HepG2 (cell line): ENCODE measurements around the gene MIER2. TPM values are rescaled to one million over a fixed set of nuclear protein-coding genes. Genes with fewer than 3 reads are reported as not detected.

ENCODE experiments used
- ATAC-seq: fragments of 200-7000 bp; cut with Tn5 transposase; 3 replicates; pipeline ENCODE4 v1.9.1; 2020; ENCODE audit warnings: mild to moderate bottlenecking, moderate library complexity
- BruUV-seq: library from RNA; stranded (reverse); fragments of 400-500 nt; replicated peaks from 2 replicates; lab custom pipeline; 2021; lab: Mats Ljungman, UMichigan
- CTCF ChIA-PET: fragments of 300-600 bp; formaldehyde crosslinking; extraction: SDS; loops from one replicate; lab custom pipeline; 2021; ENCODE audit warnings: low total read pairs, inconsistent platforms, low intra/inter-chr PET ratio; lab: Yijun Ruan, JAX
- POLR2A ChIA-PET: fragments of 350-600 bp; sonication (Branson Sonifier 250); formaldehyde crosslinking; loops from one replicate; lab custom pipeline; 2020; ENCODE audit warnings: antibody characterized with exemption, inconsistent platforms; lab: Yijun Ruan, JAX
- DNase-seq: peaks from one replicate; pipeline ENCODE4 v3.0.0-alpha.2; 2015; ENCODE audit warnings: low spot score
- FAIRE-seq: peaks from 3 replicates; lab custom pipeline; 2011; peaks lifted over from hg19 to GRCh38; lab: Jason Lieb, UNC
- H2AFZ ChIP-seq: one replicate; pipeline ENCODE4 v1.6.1; 2011; ENCODE audit warnings: low read length, inconsistent platforms
- H3K27ac ChIP-seq: fragments of 300-600 bp; 3 replicates; pipeline ENCODE4 v1.8.0; 2011; ENCODE audit warnings: mixed run types, mild to moderate bottlenecking, mixed read lengths, low read length, inconsistent platforms; ENCODE audit not compliant: insufficient read depth; ENCODE audit errors: extremely low read length
- H3K27me3 ChIP-seq, 2 experiments: fragments of 200-600 bp in 1 of 2; 2 replicates in 1 of 2; 3 replicates in 1 of 2; pipeline versions ENCODE4 v1.6.0 to v1.8.0; 2011; ENCODE audit warnings: low read length in 2 of 2, mild to moderate bottlenecking in 2 of 2, moderate library complexity in 2 of 2, inconsistent platforms in 1 of 2; ENCODE audit not compliant: insufficient read depth in 2 of 2, control insufficient read depth in 1 of 2
- H3K36me3 ChIP-seq, 2 experiments: fragments of 200-600 bp in 1 of 2; replicated peaks in 1 of 2; 2 replicates in 1 of 2; 3 replicates in 1 of 2; pipeline versions ENCODE4 v1.5.1 to v1.8.0; 2011; ENCODE audit warnings: low read length in 2 of 2, inconsistent platforms in 1 of 2; ENCODE audit not compliant: insufficient read depth in 2 of 2, control insufficient read depth in 1 of 2
- H3K4me1 ChIP-seq: 2 replicates; pipeline ENCODE4 v1.5.1; 2012; ENCODE audit warnings: low read length, inconsistent platforms; ENCODE audit not compliant: insufficient read depth
- H3K4me2 ChIP-seq: 2 replicates; pipeline ENCODE4 v1.6.0; 2011; ENCODE audit warnings: low read depth, low read length, inconsistent platforms
- H3K4me3 ChIP-seq, 3 experiments: fragments of 200-600 bp in 1 of 3; sonication (generic), shearing (Covaris generic) in 1 of 3; replicated peaks in 1 of 3; 2 replicates each; pipeline ENCODE4 v1.5.1; 2011 to 2016; ENCODE audit warnings: low read length in 3 of 3, inconsistent platforms in 2 of 3, low read depth in 2 of 3, mild to moderate bottlenecking in 2 of 3, control low read depth in 1 of 3, mixed read lengths in 1 of 3; ENCODE audit not compliant: insufficient read depth in 1 of 3
- H3K79me2 ChIP-seq: one replicate; pipeline ENCODE4 v1.6.1; 2011; ENCODE audit warnings: low read length, inconsistent platforms; ENCODE audit not compliant: insufficient read depth
- H3K9ac ChIP-seq: 2 replicates; pipeline ENCODE4 v1.6.0; 2011; ENCODE audit warnings: mild to moderate bottlenecking, low read depth, low read length, inconsistent platforms; ENCODE audit not compliant: insufficient read depth
- H3K9me3 ChIP-seq: 2 replicates; pipeline ENCODE4 v1.5.1; 2012; ENCODE audit warnings: mild to moderate bottlenecking, low read length
- H4K20me1 ChIP-seq: 2 replicates; pipeline ENCODE4 v1.6.0; 2011; ENCODE audit warnings: inconsistent platforms, mild to moderate bottlenecking, low read length, moderate library complexity; ENCODE audit not compliant: insufficient read depth
- DMTF1 ChIP-seq: sonication (generic); formaldehyde crosslinking; IDR thresholded peaks from 2 replicates; pipeline ENCODE4 v1.4.0; 2020; ENCODE audit warnings: mild to moderate bottlenecking, missing genetic modification reagents
- FIP1L1 ChIP-seq: fragments of 200-400 bp; formaldehyde crosslinking; IDR thresholded peaks from 2 replicates; pipeline ENCODE4 v1.6.1; 2018; ENCODE audit warnings: low read depth, mild to moderate bottlenecking, low read length, moderate library complexity, borderline replicate concordance; ENCODE audit not compliant: insufficient read depth
- GTF3A ChIP-seq: sonication (generic); formaldehyde crosslinking; conservative IDR thresholded peaks from 2 replicates; pipeline ENCODE4 v1.4.0; 2020; ENCODE audit warnings: mild to moderate bottlenecking, missing genetic modification reagents
- NCOA2 ChIP-seq: sonication (generic); formaldehyde crosslinking; IDR thresholded peaks from 2 replicates; pipeline ENCODE4 v1.8.0; 2022; ENCODE audit warnings: inconsistent platforms
- NR2F6 ChIP-seq, 2 experiments: IDR thresholded peaks; 2 replicates each; pipeline ENCODE4 v1.6.1; 2016; ENCODE audit warnings: antibody characterized with exemption in 1 of 2, mild to moderate bottlenecking in 1 of 2
- PPARG ChIP-seq: conservative IDR thresholded peaks from 2 replicates; pipeline ENCODE4 v1.6.1; 2016; ENCODE audit warnings: missing biosample characterization, missing genetic modification reagents
- SIN3B ChIP-seq: fragments of 150-350 bp; IDR thresholded peaks from 2 replicates; pipeline ENCODE4 v1.6.1; 2014; ENCODE audit warnings: low read length
- ZNF7 ChIP-seq: IDR thresholded peaks from 2 replicates; pipeline ENCODE4 v1.6.1; 2016; ENCODE audit warnings: missing biosample characterization, missing genetic modification reagents
- ZNF740 ChIP-seq: sonication (generic); formaldehyde crosslinking; IDR thresholded peaks from 2 replicates; pipeline ENCODE4 v1.4.0; 2020; ENCODE audit warnings: missing genetic modification reagents
- ZNF75D ChIP-seq: sonication (generic); formaldehyde crosslinking; IDR thresholded peaks from 2 replicates; pipeline ENCODE4 v1.8.1; 2023; ENCODE audit warnings: missing genetic modification reagents, mild to moderate bottlenecking, borderline replicate concordance
- WGBS: methylation state at CpG from one replicate; pipeline ENCODE4 v1.1.6; 2017; ENCODE audit warnings: low lambda C conversion rate; 5-methylcytosine and 5-hydroxymethylcytosine counted together
- in situ Hi-C: cut with HindIII; loops from 2 replicates; pipeline ENCODE4 v1.10.0; 2017; ENCODE audit warnings: low pct_unique_long_range_greater_than_20kb; ENCODE audit not compliant: extremely low pct_ligation_motif_present
- intact Hi-C: fragments of 100-400 bp; cut with micrococcal nuclease; formaldehyde crosslinking; loops from one replicate; pipeline ENCODE4 v1.10.0; 2022; ENCODE audit not compliant: unreplicated experiment
- polyA plus RNA-seq, 8 experiments: library from polyadenylated mRNA; depleted of rRNA in 3 of 8; stranded (reverse) in 7 of 8; unstranded in 1 of 8; fragments of >200 nt; fragmentation: Illumina TruSeq in 4 of 8; extraction: Trizol in 4 of 8; gene quantifications; 2 replicates each; pipeline versions ENCODE4 v1.2.1 to v1.2.3, GENCODE V29; 2011 to 2016; ENCODE audit warnings: low read depth in 4 of 8, missing spikeins in 1 of 8, mixed read lengths in 1 of 8; ENCODE audit not compliant: insufficient read depth in 1 of 8
- total RNA-seq, 5 experiments: library from RNA; depleted of rRNA; stranded (reverse); fragments of >200 nt; fragmentation: Illumina TruSeq; extraction: Trizol; gene quantifications; 2 replicates each; pipeline ENCODE4 v1.2.3, GENCODE V29; 2016; ENCODE audit warnings: low read depth in 1 of 5

Gene MIER2
- total and polyA plus RNA-seq, 2 of the 13 experiments (the other 11 are each of a cell fraction or from before 2014, with no cell fraction given): 9.6 to 25.7 TPM

GRCh38 chr19:339262-339887, 5.2 kb downstream of the MIER2 start:
- peaks cover 71% of the 10 kb centered on the region for H3K4me1 ChIP-seq
- ChIA-PET CTCF (no interaction called here), POLR2A (no interaction called here)
- in situ Hi-C loops: no loop called here
- H3K79me2 ChIP-seq: peaks cover 87% of the 10 kb centered on the region
- H3K9ac ChIP-seq: no peak overlapping the region
- 84% methylated on average over 10 of the region's 10 CpGs for WGBS
- FAIRE-seq (no peak), ATAC-seq (no peak), DNase-seq (no peak)
- H3K4me3 ChIP-seq: no peak overlapping the region
- no peak overlapping the region; the same call in 1 of the 2 replicates for H3K4me2 ChIP-seq
- intact Hi-C loops: no loop called here
- peak overlapping the region; percentile 6 for H3K27ac ChIP-seq
- no peaks in the 10 kb centered on the region; a peak in 1 of 5 replicates for H3K27me3 ChIP-seq
- no peaks in the 10 kb centered on the region for H3K9me3 ChIP-seq
- no TSS peak for BruUV-seq
- TF ChIP-seq ZNF7 (CRISPR knock-in tag) (peak; percentile 99), DMTF1 (no peak)
- peaks cover 62% of the 10 kb centered on the region for H4K20me1 ChIP-seq
- peaks cover 5 to 16% of the 10 kb centered on the region in 2 experiments; a peak in 4 of 5 replicates for H3K36me3 ChIP-seq
- H2AFZ ChIP-seq: no peak overlapping the region

GRCh38 chr19:338421-338820, 6.2 kb downstream of the MIER2 start:
- Histone ChIP-seq H3K4me2 (no peak overlapping the region), H3K79me2 (peaks cover 85% of the 10 kb centered on the region), H3K9ac (no peak overlapping the region), H3K27me3 (no peaks in the 10 kb centered on the region), H3K9me3 (no peaks in the 10 kb centered on the region), H4K20me1 (peaks cover 63% of the 10 kb centered on the region), H3K27ac (no peak overlapping the region), H3K36me3 (peaks cover 9 to 21% of the 10 kb centered on the region in 2 experiments; a peak in 4 of 5 replicates), H2AFZ (no peak overlapping the region)
- intact Hi-C loops: no loop called here
- no peak for FAIRE-seq
- in situ Hi-C loops: no loop called here
- POLR2A ChIA-PET: no interaction called here
- TF ChIP-seq NR2F6 (IDR thresholded peaks at IDR 0.05) (no peak), NR2F6 (CRISPR knock-in tag; IDR thresholded peaks at IDR 0.05) (no peak), PPARG (CRISPR knock-in tag) (no peak), SIN3B (no peak), ZNF740 (CRISPR knock-in tag) (no peak), NCOA2 (CRISPR knock-in tag) (no peak), ZNF75D (CRISPR knock-in tag) (no peak), GTF3A (CRISPR knock-in tag) (no peak), FIP1L1 (no peak)
- TF ChIP-seq, all 625 proteins: peak for 0
- CTCF ChIA-PET: no interaction called here
- peaks cover 67% of the 10 kb centered on the region for H3K4me1 ChIP-seq
- 80% methylated on average over 5 of the region's 5 CpGs for WGBS
- ATAC-seq: no peak
- BruUV-seq: no TSS peak
- no peak overlapping the region for H3K4me3 ChIP-seq
- no peak for DNase-seq
